HepG2 (cell line): ENCODE results near the gene GNG3. TPM values are rescaled to one million over a fixed set of nuclear protein-coding genes. Genes with fewer than 3 reads are reported as not detected.

Experiments
- ETV6 ChIP-seq: sonication (generic); formaldehyde crosslinking; conservative IDR thresholded peaks from 2 replicates; pipeline ENCODE4 v1.4.0; 2020; ENCODE audit warnings: missing genetic modification reagents
- FOXK2 ChIP-seq: fragments of 450-650 bp; IDR thresholded peaks from 2 replicates; pipeline ENCODE4 v1.6.1; 2016
- HDAC1 ChIP-seq: sonication (generic); formaldehyde crosslinking; IDR thresholded peaks from 2 replicates; pipeline ENCODE4 v1.5.1; 2020; ENCODE audit warnings: mild to moderate bottlenecking, missing genetic modification reagents
- KLF11 ChIP-seq: IDR thresholded peaks from 2 replicates; pipeline ENCODE4 v1.6.1; 2016; ENCODE audit warnings: missing compliant biosample characterization
- MEIS2 ChIP-seq: sonication (generic); formaldehyde crosslinking; IDR thresholded peaks from 2 replicates; pipeline ENCODE4 v1.9.0; 2021; ENCODE audit warnings: mild to moderate bottlenecking, missing genetic modification reagents
- NFE2 ChIP-seq: sonication (generic); formaldehyde crosslinking; IDR thresholded peaks from 2 replicates; pipeline ENCODE4 v1.4.0; 2020; ENCODE audit warnings: missing genetic modification reagents
- NFYB ChIP-seq: sonication (generic); formaldehyde crosslinking; IDR thresholded peaks from 2 replicates; pipeline ENCODE4 v1.4.0; 2020; ENCODE audit warnings: missing genetic modification reagents
- NFYC ChIP-seq: IDR thresholded peaks from 2 replicates; pipeline ENCODE4 v1.6.1; 2016; ENCODE audit warnings: missing genetic modification reagents, missing compliant biosample characterization
- SATB2 ChIP-seq: sonication (generic); formaldehyde crosslinking; IDR thresholded peaks from 2 replicates; pipeline ENCODE4 v1.5.0; 2020; ENCODE audit warnings: missing genetic modification reagents
- SMAD9 ChIP-seq: sonication (generic); formaldehyde crosslinking; IDR thresholded peaks from 2 replicates; pipeline ENCODE4 v1.5.1; 2020; ENCODE audit warnings: mild to moderate bottlenecking, missing genetic modification reagents
- SNAPC2 ChIP-seq: sonication (generic); formaldehyde crosslinking; IDR thresholded peaks from 2 replicates; pipeline ENCODE4 v1.8.1; 2022; ENCODE audit warnings: mild to moderate bottlenecking, missing genetic modification reagents
- SRY ChIP-seq: sonication (generic); formaldehyde crosslinking; IDR thresholded peaks from 2 replicates; pipeline ENCODE4 v1.8.0; 2022; ENCODE audit warnings: mild to moderate bottlenecking, missing genetic modification reagents
- TGIF2 ChIP-seq: IDR thresholded peaks from 2 replicates; pipeline ENCODE4 v1.6.1; 2016; ENCODE audit warnings: control low read depth, missing compliant biosample characterization
- ZFAT ChIP-seq: sonication (generic); formaldehyde crosslinking; conservative IDR thresholded peaks from 2 replicates; pipeline ENCODE4 v1.8.1; 2023; ENCODE audit warnings: missing genetic modification reagents, inconsistent platforms
- ZNF292 ChIP-seq: sonication (generic); formaldehyde crosslinking; IDR thresholded peaks from 2 replicates; pipeline ENCODE4 v1.8.1; 2022; ENCODE audit warnings: mild to moderate bottlenecking, low read depth, missing genetic modification reagents, borderline replicate concordance
- ZNF30 ChIP-seq: sonication (generic); formaldehyde crosslinking; IDR thresholded peaks from 2 replicates; pipeline ENCODE4 v1.5.0; 2020; ENCODE audit warnings: mild to moderate bottlenecking, missing genetic modification reagents
- ZNF552 ChIP-seq: sonication (generic); formaldehyde crosslinking; IDR thresholded peaks from 2 replicates; pipeline ENCODE4 v1.9.0; 2022; ENCODE audit warnings: missing genetic modification reagents, mild to moderate bottlenecking, borderline replicate concordance
- ZNF773 ChIP-seq: sonication (generic); formaldehyde crosslinking; IDR thresholded peaks from 2 replicates; pipeline ENCODE4 v1.4.0; 2020; ENCODE audit warnings: missing genetic modification reagents, borderline replicate concordance
- ZZZ3 ChIP-seq: sonication (generic); formaldehyde crosslinking; IDR thresholded peaks from 2 replicates; pipeline ENCODE4 v1.4.0; 2020; ENCODE audit warnings: missing genetic modification reagents, mild to moderate bottlenecking, borderline replicate concordance
- polyA plus RNA-seq, 8 experiments: library from polyadenylated mRNA; depleted of rRNA in 3 of 8; stranded (reverse) in 7 of 8; unstranded in 1 of 8; fragments of >200 nt; fragmentation: Illumina TruSeq in 4 of 8; extraction: Trizol in 4 of 8; gene quantifications; 2 replicates each; pipeline versions ENCODE4 v1.2.1 to v1.2.3, GENCODE V29; 2011 to 2016; ENCODE audit warnings: low read depth in 4 of 8, missing spikeins in 1 of 8, mixed read lengths in 1 of 8; ENCODE audit not compliant: insufficient read depth in 1 of 8
- total RNA-seq, 5 experiments: library from RNA; depleted of rRNA; stranded (reverse); fragments of >200 nt; fragmentation: Illumina TruSeq; extraction: Trizol; gene quantifications; 2 replicates each; pipeline ENCODE4 v1.2.3, GENCODE V29; 2016; ENCODE audit warnings: low read depth in 1 of 5
- TF ChIP-seq, protein P1 (sequence below): sonication (generic); formaldehyde crosslinking; IDR thresholded peaks from 2 replicates; pipeline ENCODE4 v1.5.1; 2020; ENCODE audit warnings: mild to moderate bottlenecking, missing genetic modification reagents, borderline replicate concordance
- TF ChIP-seq, protein P2 (sequence below): sonication (generic); formaldehyde crosslinking; IDR thresholded peaks from 2 replicates; pipeline ENCODE4 v1.8.0; 2022; ENCODE audit warnings: mild to moderate bottlenecking, missing genetic modification reagents, moderate library complexity
- TF ChIP-seq, protein P3 (sequence below): sonication (generic); formaldehyde crosslinking; IDR thresholded peaks from 2 replicates; pipeline ENCODE4 v1.8.0; 2022; ENCODE audit warnings: mild to moderate bottlenecking, missing genetic modification reagents, borderline replicate concordance
- TF ChIP-seq, protein P4 (sequence below): sonication (generic); formaldehyde crosslinking; IDR thresholded peaks from 2 replicates; pipeline ENCODE4 v1.5.0; 2020; ENCODE audit warnings: missing genetic modification reagents, mild to moderate bottlenecking, borderline replicate concordance
- TF ChIP-seq, protein P5 (sequence below): sonication (generic); formaldehyde crosslinking; IDR thresholded peaks from 2 replicates; pipeline ENCODE4 v1.5.1; 2020; ENCODE audit warnings: mild to moderate bottlenecking, missing genetic modification reagents, moderate library complexity

The GNG3 gene
- total and polyA plus RNA-seq, 2 of the 13 experiments (the other 11 are each of a cell fraction or from before 2014, with no cell fraction given), result not detected

DNA sequence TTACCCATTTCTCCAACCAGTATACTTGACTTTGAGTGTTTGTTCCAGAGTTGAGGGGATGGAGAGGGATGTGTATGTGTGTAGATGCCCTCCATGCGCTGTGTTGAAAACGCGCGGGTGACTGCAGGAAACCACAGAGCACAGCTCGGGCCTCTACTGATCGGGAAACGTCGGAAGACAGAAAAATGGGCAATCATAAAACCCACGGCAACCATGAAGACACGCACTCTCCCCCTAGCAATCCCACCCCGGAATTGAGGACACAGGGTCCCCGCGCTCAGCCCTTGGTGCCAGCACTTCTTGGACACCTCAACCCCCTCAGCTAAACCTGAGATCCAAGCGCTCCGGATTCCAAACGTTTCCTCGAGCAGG lies 36.3 kb upstream of the GNG3 start (continued):
- TF ChIP-seq, protein P1, sequence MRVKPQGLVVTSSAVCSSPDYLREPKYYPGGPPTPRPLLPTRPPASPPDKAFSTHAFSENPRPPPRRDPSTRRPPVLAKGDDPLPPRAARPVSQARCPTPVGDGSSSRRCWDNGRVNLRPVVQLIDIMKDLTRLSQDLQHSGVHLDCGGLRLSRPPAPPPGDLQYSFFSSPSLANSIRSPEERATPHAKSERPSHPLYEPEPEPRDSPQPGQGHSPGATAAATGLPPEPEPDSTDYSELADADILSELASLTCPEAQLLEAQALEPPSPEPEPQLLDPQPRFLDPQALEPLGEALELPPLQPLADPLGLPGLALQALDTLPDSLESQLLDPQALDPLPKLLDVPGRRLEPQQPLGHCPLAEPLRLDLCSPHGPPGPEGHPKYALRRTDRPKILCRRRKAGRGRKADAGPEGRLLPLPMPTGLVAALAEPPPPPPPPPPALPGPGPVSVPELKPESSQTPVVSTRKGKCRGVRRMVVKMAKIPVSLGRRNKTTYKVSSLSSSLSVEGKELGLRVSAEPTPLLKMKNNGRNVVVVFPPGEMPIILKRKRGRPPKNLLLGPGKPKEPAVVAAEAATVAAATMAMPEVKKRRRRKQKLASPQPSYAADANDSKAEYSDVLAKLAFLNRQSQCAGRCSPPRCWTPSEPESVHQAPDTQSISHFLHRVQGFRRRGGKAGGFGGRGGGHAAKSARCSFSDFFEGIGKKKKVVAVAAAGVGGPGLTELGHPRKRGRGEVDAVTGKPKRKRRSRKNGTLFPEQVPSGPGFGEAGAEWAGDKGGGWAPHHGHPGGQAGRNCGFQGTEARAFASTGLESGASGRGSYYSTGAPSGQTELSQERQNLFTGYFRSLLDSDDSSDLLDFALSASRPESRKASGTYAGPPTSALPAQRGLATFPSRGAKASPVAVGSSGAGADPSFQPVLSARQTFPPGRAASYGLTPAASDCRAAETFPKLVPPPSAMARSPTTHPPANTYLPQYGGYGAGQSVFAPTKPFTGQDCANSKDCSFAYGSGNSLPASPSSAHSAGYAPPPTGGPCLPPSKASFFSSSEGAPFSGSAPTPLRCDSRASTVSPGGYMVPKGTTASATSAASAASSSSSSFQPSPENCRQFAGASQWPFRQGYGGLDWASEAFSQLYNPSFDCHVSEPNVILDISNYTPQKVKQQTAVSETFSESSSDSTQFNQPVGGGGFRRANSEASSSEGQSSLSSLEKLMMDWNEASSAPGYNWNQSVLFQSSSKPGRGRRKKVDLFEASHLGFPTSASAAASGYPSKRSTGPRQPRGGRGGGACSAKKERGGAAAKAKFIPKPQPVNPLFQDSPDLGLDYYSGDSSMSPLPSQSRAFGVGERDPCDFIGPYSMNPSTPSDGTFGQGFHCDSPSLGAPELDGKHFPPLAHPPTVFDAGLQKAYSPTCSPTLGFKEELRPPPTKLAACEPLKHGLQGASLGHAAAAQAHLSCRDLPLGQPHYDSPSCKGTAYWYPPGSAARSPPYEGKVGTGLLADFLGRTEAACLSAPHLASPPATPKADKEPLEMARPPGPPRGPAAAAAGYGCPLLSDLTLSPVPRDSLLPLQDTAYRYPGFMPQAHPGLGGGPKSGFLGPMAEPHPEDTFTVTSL (CRISPR knock-in tag), result no peak
- TF ChIP-seq NFYC (CRISPR knock-in tag) (no peak), MEIS2 (peak; percentile 15; the same call in 1 of the 2 replicates), SNAPC2 (no peak), SRY (CRISPR knock-in tag) (no peak; the same call in 1 of the 2 replicates), TGIF2 (CRISPR knock-in tag) (no peak), ZZZ3 (CRISPR knock-in tag) (peak; percentile 13; the same call in 1 of the 2 replicates), ETV6 (CRISPR knock-in tag) (no peak), SATB2 (CRISPR knock-in tag) (no peak), KLF11 (CRISPR knock-in tag) (no peak), NFYB (no peak), FOXK2 (no peak), ZNF30 (no peak), ZNF773 (CRISPR knock-in tag) (no peak), ZNF292 (CRISPR knock-in tag) (no peak), SMAD9 (CRISPR knock-in tag) (0 out of 2 replicates have a peak, but pooled peaks have one; percentile 7), ZNF552 (CRISPR knock-in tag) (no peak), HDAC1 (CRISPR knock-in tag) (no peak), ZFAT (CRISPR knock-in tag) (no peak), NFE2 (CRISPR knock-in tag) (no peak)
- TF ChIP-seq, protein P2, sequence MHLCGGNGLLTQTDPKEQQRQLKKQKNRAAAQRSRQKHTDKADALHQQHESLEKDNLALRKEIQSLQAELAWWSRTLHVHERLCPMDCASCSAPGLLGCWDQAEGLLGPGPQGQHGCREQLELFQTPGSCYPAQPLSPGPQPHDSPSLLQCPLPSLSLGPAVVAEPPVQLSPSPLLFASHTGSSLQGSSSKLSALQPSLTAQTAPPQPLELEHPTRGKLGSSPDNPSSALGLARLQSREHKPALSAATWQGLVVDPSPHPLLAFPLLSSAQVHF (CRISPR knock-in tag), result no peak
- TF ChIP-seq, protein P3, sequence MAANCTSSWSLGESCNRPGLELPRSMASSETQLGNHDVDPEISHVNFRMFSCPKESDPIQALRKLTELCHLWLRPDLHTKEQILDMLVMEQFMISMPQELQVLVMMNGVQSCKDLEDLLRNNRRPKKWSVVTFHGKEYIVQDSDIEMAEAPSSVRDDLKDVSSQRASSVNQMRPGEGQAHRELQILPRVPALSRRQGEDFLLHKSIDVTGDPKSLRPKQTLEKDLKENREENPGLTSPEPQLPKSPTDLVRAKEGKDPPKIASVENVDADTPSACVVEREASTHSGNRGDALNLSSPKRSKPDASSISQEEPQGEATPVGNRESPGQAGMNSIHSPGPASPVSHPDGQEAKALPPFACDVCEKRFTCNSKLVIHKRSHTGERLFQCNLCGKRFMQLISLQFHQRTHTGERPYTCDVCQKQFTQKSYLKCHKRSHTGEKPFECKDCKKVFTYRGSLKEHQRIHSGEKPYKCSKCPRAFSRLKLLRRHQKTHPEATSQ (CRISPR knock-in tag), result no peak
- TF ChIP-seq, protein P4, sequence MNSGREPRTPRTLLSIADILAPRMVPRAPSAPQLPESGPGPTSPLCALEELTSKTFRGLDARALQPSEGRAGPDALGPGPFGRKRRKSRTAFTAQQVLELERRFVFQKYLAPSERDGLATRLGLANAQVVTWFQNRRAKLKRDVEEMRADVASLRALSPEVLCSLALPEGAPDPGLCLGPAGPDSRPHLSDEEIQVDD (CRISPR knock-in tag), result no peak
- TF ChIP-seq, protein P5, sequence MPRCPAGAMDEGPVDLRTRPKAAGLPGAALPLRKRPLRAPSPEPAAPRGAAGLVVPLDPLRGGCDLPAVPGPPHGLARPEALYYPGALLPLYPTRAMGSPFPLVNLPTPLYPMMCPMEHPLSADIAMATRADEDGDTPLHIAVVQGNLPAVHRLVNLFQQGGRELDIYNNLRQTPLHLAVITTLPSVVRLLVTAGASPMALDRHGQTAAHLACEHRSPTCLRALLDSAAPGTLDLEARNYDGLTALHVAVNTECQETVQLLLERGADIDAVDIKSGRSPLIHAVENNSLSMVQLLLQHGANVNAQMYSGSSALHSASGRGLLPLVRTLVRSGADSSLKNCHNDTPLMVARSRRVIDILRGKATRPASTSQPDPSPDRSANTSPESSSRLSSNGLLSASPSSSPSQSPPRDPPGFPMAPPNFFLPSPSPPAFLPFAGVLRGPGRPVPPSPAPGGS, result no peak
